OCI-LY1 (cell line): Measurements from ENCODE around the gene BASP1.

Source experiments
- H2AFZ ChIP-seq: fragments of 200-600 bp; sonication (generic), shearing (Covaris generic); 2 replicates; pipeline ENCODE4 v1.6.0; 2014; ENCODE audit warnings: antibody characterized with exemption, mild to moderate bottlenecking, low read length
- H3F3A ChIP-seq: fragments of 200-600 bp; sonication (generic), shearing (Covaris generic); 2 replicates; pipeline ENCODE4 v1.6.0; 2014; ENCODE audit warnings: mild to moderate bottlenecking, antibody characterized with exemption, low read length, moderate library complexity; ENCODE audit not compliant: insufficient read depth
- H3K27ac ChIP-seq: fragments of 200-600 bp; sonication (generic); 2 replicates; pipeline ENCODE4 v1.5.1; 2014; ENCODE audit warnings: low read length, mixed run types, mild to moderate bottlenecking, low read depth; ENCODE audit not compliant: poor library complexity, severe bottlenecking
- H3K27me3 ChIP-seq: fragments of 200-600 bp; sonication (generic); 2 replicates; pipeline ENCODE4 v1.6.0; 2014; ENCODE audit warnings: antibody characterized with exemption, mild to moderate bottlenecking, low read length, moderate library complexity; ENCODE audit not compliant: insufficient read depth
- H3K36me3 ChIP-seq: fragments of 200-600 bp; sonication (generic); 2 replicates; pipeline ENCODE4 v1.6.1; 2014; ENCODE audit warnings: mild to moderate bottlenecking, antibody characterized with exemption, low read length, moderate library complexity, mixed read lengths; ENCODE audit not compliant: insufficient read depth
- H3K4me1 ChIP-seq: fragments of 200-600 bp; sonication (generic); 2 replicates; pipeline ENCODE4 v1.5.1; 2014; ENCODE audit warnings: mild to moderate bottlenecking, low read length, moderate library complexity; ENCODE audit not compliant: insufficient read depth, severe bottlenecking
- H3K4me2 ChIP-seq: fragments of 200-600 bp; sonication (generic), shearing (Covaris generic); 2 replicates; pipeline ENCODE4 v1.6.1; 2014; ENCODE audit warnings: low read length
- H3K4me3 ChIP-seq: fragments of 200-600 bp; sonication (generic); 2 replicates; pipeline ENCODE4 v1.5.1; 2014; ENCODE audit warnings: low read length, low read depth, mild to moderate bottlenecking, mixed read lengths; ENCODE audit not compliant: poor library complexity, severe bottlenecking
- H3K79me2 ChIP-seq: fragments of 200-600 bp; shearing (Covaris generic); 2 replicates; pipeline ENCODE4 v1.6.1; 2016; ENCODE audit warnings: mixed run types, low read length, mixed read lengths; ENCODE audit not compliant: insufficient read depth
- H3K9ac ChIP-seq: fragments of 200-600 bp; sonication (generic), shearing (Covaris generic); 2 replicates; pipeline ENCODE4 v1.6.1; 2014; ENCODE audit warnings: mild to moderate bottlenecking, low read length, mixed read lengths
- H3K9me2 ChIP-seq: fragments of 200-600 bp; sonication (generic), shearing (Covaris generic); 2 replicates; pipeline ENCODE4 v1.6.1; 2014; ENCODE audit warnings: low read depth, mild to moderate bottlenecking, low read length, mixed read lengths
- H3K9me3 ChIP-seq: fragments of 200-600 bp; shearing (Covaris generic); 2 replicates; pipeline ENCODE4 v1.6.1; 2014; ENCODE audit warnings: low read length, mixed read lengths
- H4K20me1 ChIP-seq: fragments of 200-600 bp; sonication (generic), shearing (Covaris generic); 2 replicates; pipeline ENCODE4 v1.6.0; 2016; ENCODE audit warnings: mild to moderate bottlenecking, low read length; ENCODE audit not compliant: insufficient read depth
- CTCF ChIP-seq: fragments of 200-600 bp; sonication (generic), shearing (Covaris generic); IDR thresholded peaks from 2 replicates; pipeline ENCODE4 v1.5.1; 2017; ENCODE audit warnings: mild to moderate bottlenecking, antibody characterized with exemption, low read length, moderate library complexity, mixed read lengths
- EZH2 ChIP-seq: fragments of 200-600 bp; sonication (generic), shearing (Covaris generic); IDR thresholded peaks from 2 replicates; pipeline ENCODE4 v1.8.0; 2017; ENCODE audit warnings: borderline replicate concordance, mixed run types, mild to moderate bottlenecking, antibody characterized with exemption, low read length, moderate library complexity, mixed read lengths

BASP1 gene

GRCh38 chr5:17219992-17220391, 2.6 kb downstream of the BASP1 start:
- Histone ChIP-seq H3K36me3 (peaks cover 43% of the 10 kb centered on the region), H3K4me1 (peaks cover 81% of the 10 kb centered on the region), H3K27ac (peak overlapping the region; percentile 73), H3K9ac (peak overlapping the region; percentile 94; the same call in 1 of the 2 replicates), H3K4me2 (peak overlapping the region; percentile 91), H2AFZ (no peak overlapping the region), H3K27me3 (no peaks in the 10 kb centered on the region), H3K9me3 (no peaks in the 10 kb centered on the region), H3F3A (no peaks in the 10 kb centered on the region), H3K9me2 (no peaks in the 10 kb centered on the region), H4K20me1 (0 out of 2 replicates have a peak, but pooled peaks cover 7% of the 10 kb centered on the region), H3K79me2 (peaks cover 74% of the 10 kb centered on the region), H3K4me3 (peak overlapping the region; percentile 100)
- TF ChIP-seq CTCF (no peak), EZH2 (no peak)

GRCh38 chr5:17220469-17220868, 3.0 kb downstream of the BASP1 start:
- Histone ChIP-seq H2AFZ (no peak overlapping the region), H4K20me1 (0 out of 2 replicates have a peak, but pooled peaks cover 7% of the 10 kb centered on the region), H3K27me3 (no peaks in the 10 kb centered on the region), H3K36me3 (peaks cover 43% of the 10 kb centered on the region), H3K4me1 (peaks cover 81% of the 10 kb centered on the region), H3K9ac (peak overlapping the region; percentile 94; the same call in 1 of the 2 replicates), H3K79me2 (peaks cover 79% of the 10 kb centered on the region), H3K9me2 (no peaks in the 10 kb centered on the region), H3K9me3 (no peaks in the 10 kb centered on the region), H3K4me2 (peak overlapping the region; percentile 91), H3F3A (no peaks in the 10 kb centered on the region), H3K27ac (peak overlapping the region; percentile 73), H3K4me3 (peak overlapping the region; percentile 100)
- no peak for TF ChIP-seq EZH2
- no peak for TF ChIP-seq CTCF

- H4K20me1 ChIP-seq, result 0 out of 2 replicates have a peak, but pooled peaks cover 9% of the 10 kb centered on the region
- H3K36me3 ChIP-seq, result peaks cover 48% of the 10 kb centered on the region
- H3K27me3 ChIP-seq, result no peaks in the 10 kb centered on the region
- H3K4me1 ChIP-seq, result peaks cover 74% of the 10 kb centered on the region
- no peak overlapping the region for H3K9ac ChIP-seq
- no peaks in the 10 kb centered on the region for H3K9me3 ChIP-seq
- H3K4me2 ChIP-seq, result peak overlapping the region; percentile 63
- H3K79me2 ChIP-seq, result peaks cover 92% of the 10 kb centered on the region
- H3K4me3 ChIP-seq, result peak overlapping the region; percentile 40
- no peak overlapping the region for H2AFZ ChIP-seq
- no peak for TF ChIP-seq CTCF
- TF ChIP-seq EZH2, result no peak
- H3F3A ChIP-seq, result no peaks in the 10 kb centered on the region
- peak overlapping the region; percentile 28 for H3K27ac ChIP-seq
- no peaks in the 10 kb centered on the region for H3K9me2 ChIP-seq
Observed at GRCh38 chr5:17221843-17222636, 4.6 kb downstream of the BASP1 start.
